Measurements from ENCODE around the gene USP8. TPM values are rescaled to one million over a fixed set of nuclear protein-coding genes. Genes with fewer than 3 reads are reported as not detected.

USP8 gene
- polyA plus RNA-seq, 2 of the 4 experiments (the other 2 are of a cell fraction), result 53.1 to 108 TPM

DNA sequence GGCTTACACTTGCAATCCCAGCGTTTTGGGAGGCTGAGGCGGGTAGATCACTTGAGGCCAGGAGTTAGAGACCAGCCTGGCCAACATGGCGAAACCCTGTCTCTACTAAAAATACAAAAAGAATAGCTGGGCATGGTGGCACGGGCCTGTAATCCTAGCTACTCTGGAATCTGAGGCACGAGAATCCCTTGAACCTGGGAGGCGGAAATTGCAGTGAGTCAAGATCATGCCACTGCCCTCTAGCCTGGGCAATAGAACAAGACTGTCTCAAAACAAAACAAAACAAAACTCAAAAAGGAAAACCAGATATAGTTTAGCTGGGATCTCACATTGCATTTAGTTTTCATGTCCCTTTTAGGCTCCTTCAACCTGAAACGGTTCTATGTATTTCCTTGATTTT lies 125.1 kb downstream of the USP8 start:
- H3K4me3 ChIP-seq, result no peak overlapping the region
- no peak for DNase-seq (ENCODE audit: low read depth in 1 of 2, low spot score in 1 of 2)
- ChIA-PET POLR2A (no interaction called here), CTCF (interaction anchor here (1.2 to 2.0 kb wide), 3 partner anchors 9 to 88 kb away, joined by 3 to 10 read pairs (median 3); no protein-coding TSS in a partner anchor)
- no peaks in the 10 kb centered on the region for H3K4me1 ChIP-seq
- 71% methylated on average over 7 of the region's 7 CpGs for WGBS (ENCODE audit: missing lambda C conversion rate)
- no peak for FAIRE-seq
- H3K27ac ChIP-seq, result no peak overlapping the region
- H3K4me2 ChIP-seq, result no peak overlapping the region
- no peak for TF ChIP-seq SREBF2 (IDR thresholded peaks at IDR 0.05)
- no peak for TF ChIP-seq ESRRA (IDR thresholded peaks at IDR 0.05; ENCODE audit: borderline replicate concordance, low read length)
- TF ChIP-seq, protein P1, sequence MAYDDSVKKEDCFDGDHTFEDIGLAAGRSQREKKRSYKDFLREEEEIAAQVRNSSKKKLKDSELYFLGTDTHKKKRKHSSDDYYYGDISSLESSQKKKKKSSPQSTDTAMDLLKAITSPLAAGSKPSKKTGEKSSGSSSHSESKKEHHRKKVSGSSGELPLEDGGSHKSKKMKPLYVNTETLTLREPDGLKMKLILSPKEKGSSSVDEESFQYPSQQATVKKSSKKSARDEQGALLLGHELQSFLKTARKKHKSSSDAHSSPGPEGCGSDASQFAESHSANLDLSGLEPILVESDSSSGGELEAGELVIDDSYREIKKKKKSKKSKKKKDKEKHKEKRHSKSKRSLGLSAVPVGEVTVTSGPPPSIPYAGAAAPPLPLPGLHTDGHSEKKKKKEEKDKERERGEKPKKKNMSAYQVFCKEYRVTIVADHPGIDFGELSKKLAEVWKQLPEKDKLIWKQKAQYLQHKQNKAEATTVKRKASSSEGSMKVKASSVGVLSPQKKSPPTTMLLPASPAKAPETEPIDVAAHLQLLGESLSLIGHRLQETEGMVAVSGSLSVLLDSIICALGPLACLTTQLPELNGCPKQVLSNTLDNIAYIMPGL (CRISPR knock-in tag; IDR thresholded peaks at IDR 0.05; ENCODE audit: borderline replicate concordance), result no peak
- TF ChIP-seq FOSB (CRISPR knock-in tag; IDR thresholded peaks at IDR 0.05), result no peak
- no peak for TF ChIP-seq TFCP2L1 (CRISPR knock-in tag; IDR thresholded peaks at IDR 0.05)
- TF ChIP-seq, protein P2, sequence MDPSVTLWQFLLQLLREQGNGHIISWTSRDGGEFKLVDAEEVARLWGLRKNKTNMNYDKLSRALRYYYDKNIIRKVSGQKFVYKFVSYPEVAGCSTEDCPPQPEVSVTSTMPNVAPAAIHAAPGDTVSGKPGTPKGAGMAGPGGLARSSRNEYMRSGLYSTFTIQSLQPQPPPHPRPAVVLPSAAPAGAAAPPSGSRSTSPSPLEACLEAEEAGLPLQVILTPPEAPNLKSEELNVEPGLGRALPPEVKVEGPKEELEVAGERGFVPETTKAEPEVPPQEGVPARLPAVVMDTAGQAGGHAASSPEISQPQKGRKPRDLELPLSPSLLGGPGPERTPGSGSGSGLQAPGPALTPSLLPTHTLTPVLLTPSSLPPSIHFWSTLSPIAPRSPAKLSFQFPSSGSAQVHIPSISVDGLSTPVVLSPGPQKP (IDR thresholded peaks at IDR 0.05; ENCODE audit: low read depth, low read length), result no peak
- TF ChIP-seq NFE2L2 (conservative IDR thresholded peaks at IDR 0.05; ENCODE audit: low read length), result no peak
- no peak for TF ChIP-seq KDM5A (IDR thresholded peaks at IDR 0.05)
- no peak for TF ChIP-seq CEBPB (IDR thresholded peaks at IDR 0.05)
- no peak for ATAC-seq
- no peaks in the 10 kb centered on the region for H3K9me3 ChIP-seq

DNA sequence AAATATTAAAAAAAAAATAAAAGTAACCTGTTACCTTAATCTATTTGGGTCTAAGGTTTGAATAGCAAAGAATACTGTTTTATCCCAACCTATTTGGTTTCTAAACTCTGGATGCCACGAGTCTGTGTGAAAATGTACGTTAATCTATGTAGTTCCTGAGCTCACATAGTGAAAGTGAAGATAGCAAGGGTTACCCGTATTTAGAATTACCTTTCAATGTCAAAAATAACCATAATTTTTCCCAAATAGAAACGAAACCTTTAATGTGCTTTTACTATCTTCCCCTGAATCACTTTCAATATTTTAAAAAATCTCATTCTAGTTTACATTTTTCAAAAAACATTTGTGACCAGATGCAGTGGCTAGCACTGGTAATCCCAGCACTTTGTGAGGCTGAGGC lies 128.0 kb downstream of the USP8 start:
- H3K4me3 ChIP-seq, result no peak overlapping the region
- 88% methylated on average over 4 of the region's 4 CpGs for WGBS (ENCODE audit: missing lambda C conversion rate)
- TF ChIP-seq KDM5A (IDR thresholded peaks at IDR 0.05) (no peak), POLR2AphosphoS2 (conservative IDR thresholded peaks at IDR 0.05; ENCODE audit: low read length) (no peak), GATA3 (IDR thresholded peaks at IDR 0.05; ENCODE audit: borderline replicate concordance) (no peak), PHF8 (IDR thresholded peaks at IDR 0.05; ENCODE audit: borderline replicate concordance, low read depth) (no peak), CHD2 (IDR thresholded peaks at IDR 0.05; ENCODE audit: low read length, partially characterized antibody) (no peak), RNF2 (IDR thresholded peaks at IDR 0.05; ENCODE audit: borderline replicate concordance, low read depth) (no peak), EHMT2 (IDR thresholded peaks at IDR 0.05; ENCODE audit: low read depth) (no peak), CBX2 (IDR thresholded peaks at IDR 0.05; ENCODE audit: borderline replicate concordance, low read depth) (no peak), CEBPB (IDR thresholded peaks at IDR 0.05) (no peak), TP53 (CRISPR knock-in tag; IDR thresholded peaks at IDR 0.05) (no peak), HDAC2 (IDR thresholded peaks at IDR 0.05) (no peak)
- TF ChIP-seq, protein P3, sequence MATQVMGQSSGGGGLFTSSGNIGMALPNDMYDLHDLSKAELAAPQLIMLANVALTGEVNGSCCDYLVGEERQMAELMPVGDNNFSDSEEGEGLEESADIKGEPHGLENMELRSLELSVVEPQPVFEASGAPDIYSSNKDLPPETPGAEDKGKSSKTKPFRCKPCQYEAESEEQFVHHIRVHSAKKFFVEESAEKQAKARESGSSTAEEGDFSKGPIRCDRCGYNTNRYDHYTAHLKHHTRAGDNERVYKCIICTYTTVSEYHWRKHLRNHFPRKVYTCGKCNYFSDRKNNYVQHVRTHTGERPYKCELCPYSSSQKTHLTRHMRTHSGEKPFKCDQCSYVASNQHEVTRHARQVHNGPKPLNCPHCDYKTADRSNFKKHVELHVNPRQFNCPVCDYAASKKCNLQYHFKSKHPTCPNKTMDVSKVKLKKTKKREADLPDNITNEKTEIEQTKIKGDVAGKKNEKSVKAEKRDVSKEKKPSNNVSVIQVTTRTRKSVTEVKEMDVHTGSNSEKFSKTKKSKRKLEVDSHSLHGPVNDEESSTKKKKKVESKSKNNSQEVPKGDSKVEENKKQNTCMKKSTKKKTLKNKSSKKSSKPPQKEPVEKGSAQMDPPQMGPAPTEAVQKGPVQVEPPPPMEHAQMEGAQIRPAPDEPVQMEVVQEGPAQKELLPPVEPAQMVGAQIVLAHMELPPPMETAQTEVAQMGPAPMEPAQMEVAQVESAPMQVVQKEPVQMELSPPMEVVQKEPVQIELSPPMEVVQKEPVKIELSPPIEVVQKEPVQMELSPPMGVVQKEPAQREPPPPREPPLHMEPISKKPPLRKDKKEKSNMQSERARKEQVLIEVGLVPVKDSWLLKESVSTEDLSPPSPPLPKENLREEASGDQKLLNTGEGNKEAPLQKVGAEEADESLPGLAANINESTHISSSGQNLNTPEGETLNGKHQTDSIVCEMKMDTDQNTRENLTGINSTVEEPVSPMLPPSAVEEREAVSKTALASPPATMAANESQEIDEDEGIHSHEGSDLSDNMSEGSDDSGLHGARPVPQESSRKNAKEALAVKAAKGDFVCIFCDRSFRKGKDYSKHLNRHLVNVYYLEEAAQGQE (IDR thresholded peaks at IDR 0.05), result no peak
- DNase-seq (ENCODE audit: low read depth in 1 of 2, low spot score in 1 of 2), result no peak
- no peak for FAIRE-seq
- no peaks in the 10 kb centered on the region for H3K4me1 ChIP-seq
- CTCF ChIA-PET, result interaction anchor here (1.1 kb wide), 1 partner anchor 11 kb away, joined by 3 read pairs; no protein-coding TSS in a partner anchor
- no peak overlapping the region for H3K4me2 ChIP-seq
- H3K9me3 ChIP-seq, result no peaks in the 10 kb centered on the region
- POLR2A ChIA-PET, result no interaction called here
- ATAC-seq, result no peak
- H3K27ac ChIP-seq, result no peak overlapping the region
